Measurements from ENCODE around the gene CCDC28B.
A peak's percentile ranks its signal among the peaks of the same experiment; 100 is the strongest.

The CCDC28B gene

DNA sequence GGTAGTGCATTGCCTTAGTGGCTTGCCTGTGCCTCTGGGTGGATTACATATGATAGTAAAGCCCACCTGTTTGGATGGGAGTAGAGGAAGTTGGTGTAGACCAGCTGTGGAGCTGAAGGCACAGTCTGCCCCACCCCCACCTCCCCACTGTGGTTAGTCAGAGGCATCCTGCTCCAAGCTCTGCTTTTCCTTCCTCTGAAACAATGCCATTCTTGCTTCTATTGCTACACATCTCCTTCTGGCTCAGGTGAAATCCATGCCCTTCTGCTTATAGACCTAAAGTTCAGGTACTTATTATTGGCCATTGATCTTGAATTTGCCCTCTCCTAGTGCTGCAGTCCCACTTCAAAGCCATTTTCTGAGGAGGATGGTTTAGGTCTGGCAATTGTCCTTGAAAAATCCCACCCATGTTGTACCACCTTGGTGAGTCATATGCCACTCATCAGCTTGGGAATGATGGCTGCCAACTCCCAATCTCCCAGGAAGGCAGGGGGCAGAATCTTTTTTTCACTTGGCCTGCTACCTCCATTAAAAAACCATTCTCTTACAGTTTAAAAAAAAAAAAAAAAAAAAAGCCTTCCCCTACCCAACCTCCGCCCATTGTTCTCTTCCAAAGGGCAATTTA lies 27.7 kb upstream of the CCDC28B start:
- TF ChIP-seq, protein P1, sequence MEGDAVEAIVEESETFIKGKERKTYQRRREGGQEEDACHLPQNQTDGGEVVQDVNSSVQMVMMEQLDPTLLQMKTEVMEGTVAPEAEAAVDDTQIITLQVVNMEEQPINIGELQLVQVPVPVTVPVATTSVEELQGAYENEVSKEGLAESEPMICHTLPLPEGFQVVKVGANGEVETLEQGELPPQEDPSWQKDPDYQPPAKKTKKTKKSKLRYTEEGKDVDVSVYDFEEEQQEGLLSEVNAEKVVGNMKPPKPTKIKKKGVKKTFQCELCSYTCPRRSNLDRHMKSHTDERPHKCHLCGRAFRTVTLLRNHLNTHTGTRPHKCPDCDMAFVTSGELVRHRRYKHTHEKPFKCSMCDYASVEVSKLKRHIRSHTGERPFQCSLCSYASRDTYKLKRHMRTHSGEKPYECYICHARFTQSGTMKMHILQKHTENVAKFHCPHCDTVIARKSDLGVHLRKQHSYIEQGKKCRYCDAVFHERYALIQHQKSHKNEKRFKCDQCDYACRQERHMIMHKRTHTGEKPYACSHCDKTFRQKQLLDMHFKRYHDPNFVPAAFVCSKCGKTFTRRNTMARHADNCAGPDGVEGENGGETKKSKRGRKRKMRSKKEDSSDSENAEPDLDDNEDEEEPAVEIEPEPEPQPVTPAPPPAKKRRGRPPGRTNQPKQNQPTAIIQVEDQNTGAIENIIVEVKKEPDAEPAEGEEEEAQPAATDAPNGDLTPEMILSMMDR (IDR thresholded peaks at IDR 0.05; ENCODE audit: borderline replicate concordance, control extremely low read depth, extremely low read depth, insufficient read depth, missing control alignments) = no peak
- in situ Hi-C loops (cut with MboI; ENCODE audit: low sequenced_read_pairs, unreplicated experiment) = no loop called here
- no peak for DNase-seq (ENCODE audit: low spot score)

DNA sequence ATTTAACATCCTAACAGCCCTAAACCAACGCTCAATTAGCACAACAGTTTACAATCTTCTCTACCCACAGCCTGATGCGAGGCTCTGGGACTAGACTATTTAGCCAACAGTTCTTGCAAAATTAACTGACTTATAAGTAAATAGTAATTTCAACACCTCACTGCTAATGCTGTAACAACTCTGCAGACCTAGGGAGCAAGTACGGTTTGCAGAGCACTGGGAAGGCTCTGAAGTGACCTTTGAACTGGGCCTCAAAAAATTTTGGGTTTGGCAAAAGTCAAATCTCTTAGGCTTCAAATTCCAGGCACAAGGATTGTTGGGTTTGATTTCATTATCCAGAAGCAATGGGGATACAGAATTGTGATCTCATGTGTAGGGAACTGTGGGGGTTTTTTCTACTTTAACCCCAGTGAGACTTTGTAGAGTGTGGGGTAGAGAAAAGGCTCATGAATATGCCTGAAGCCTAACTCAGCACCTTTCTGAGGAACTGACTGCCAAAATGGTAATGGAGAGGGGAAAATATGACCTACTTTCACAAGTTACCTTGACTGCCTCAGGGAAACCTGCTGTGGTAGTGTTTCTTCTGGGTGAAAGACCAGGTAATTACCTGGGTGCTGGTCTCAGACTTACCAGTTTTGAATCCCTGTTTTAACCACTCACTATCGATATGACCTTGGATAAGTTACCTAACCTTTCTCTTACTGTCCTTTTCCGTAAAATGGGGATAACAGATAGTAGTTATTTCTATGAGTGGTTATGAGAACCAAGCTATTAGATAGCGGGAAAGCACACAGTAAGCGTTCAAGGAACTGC lies 21.8 kb upstream of the CCDC28B start:
- in situ Hi-C loops (cut with MboI; ENCODE audit: low sequenced_read_pairs, unreplicated experiment) = no loop called here
- DNase-seq (ENCODE audit: low spot score) = no peak
- TF ChIP-seq, protein P1 (IDR thresholded peaks at IDR 0.05; ENCODE audit: borderline replicate concordance, control extremely low read depth, extremely low read depth, insufficient read depth, missing control alignments) = no peak

DNA sequence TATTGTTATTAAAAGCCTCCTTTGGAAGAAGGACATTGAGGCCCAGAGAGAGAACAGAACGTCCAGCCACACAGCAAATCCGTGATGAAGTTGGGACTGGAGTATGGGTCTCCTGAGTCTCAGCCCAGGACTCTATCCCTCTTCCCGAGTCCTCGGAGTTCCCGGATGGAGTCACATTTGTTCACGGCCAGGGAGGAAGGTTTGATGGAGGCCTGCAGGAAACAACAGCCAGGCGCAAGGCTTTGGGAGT lies 21.3 kb upstream of the CCDC28B start:
- TF ChIP-seq, protein P1 (IDR thresholded peaks at IDR 0.05; ENCODE audit: borderline replicate concordance, control extremely low read depth, extremely low read depth, insufficient read depth, missing control alignments) = no peak
- in situ Hi-C loops (cut with MboI; ENCODE audit: low sequenced_read_pairs, unreplicated experiment) = no loop called here
- no peak for DNase-seq (ENCODE audit: low spot score)

DNA sequence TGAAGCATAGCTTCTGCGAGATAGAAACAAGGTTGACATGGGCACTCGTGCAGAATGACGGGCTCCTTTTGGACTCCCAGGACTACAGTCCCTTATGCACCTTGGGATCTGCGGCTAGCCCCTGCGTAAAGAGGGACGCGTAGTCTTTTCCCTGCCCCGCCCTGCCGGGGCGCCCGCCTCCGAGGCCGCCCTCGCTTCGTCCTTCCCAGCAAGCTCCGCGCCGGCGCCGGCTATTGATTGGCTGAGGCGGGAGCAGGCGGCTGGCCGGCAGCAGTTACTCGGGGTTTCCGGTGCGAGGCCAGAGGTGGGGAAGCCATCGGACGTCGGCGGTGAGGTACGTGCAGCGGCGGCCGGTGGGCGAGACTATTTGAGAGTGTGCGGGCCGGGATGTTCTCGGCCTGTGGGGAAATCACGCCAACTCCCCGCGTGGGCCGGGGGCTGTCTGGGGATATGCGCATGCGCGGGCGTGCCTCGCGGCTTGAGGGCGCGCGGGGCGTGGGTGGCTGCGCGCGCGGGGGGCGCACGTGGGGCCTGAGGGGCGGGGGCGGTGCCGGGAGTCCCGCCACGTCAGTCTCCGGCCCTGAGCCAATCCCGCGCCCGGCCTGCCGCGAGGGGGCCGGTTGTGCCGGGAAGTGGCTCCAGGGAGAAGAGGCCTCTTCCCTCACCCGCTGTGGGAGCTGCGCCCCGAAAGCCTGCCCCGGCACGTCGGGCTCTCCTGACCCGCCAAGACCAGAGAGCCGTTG lies 20.8 kb upstream of the CCDC28B start, which contains the start of gene TXLNA:
Gene TXLNA (plus strand): TSS at position 233 of the 743 bp plus-strand sequence. CDS start 671 bp downstream, outside the sequence.
- TF ChIP-seq, protein P1 (IDR thresholded peaks at IDR 0.05; ENCODE audit: borderline replicate concordance, control extremely low read depth, extremely low read depth, insufficient read depth, missing control alignments) = no peak
- in situ Hi-C loops (cut with MboI; ENCODE audit: low sequenced_read_pairs, unreplicated experiment) = no loop called here
- DNase-seq (ENCODE audit: low spot score) = peak; percentile 98

DNA sequence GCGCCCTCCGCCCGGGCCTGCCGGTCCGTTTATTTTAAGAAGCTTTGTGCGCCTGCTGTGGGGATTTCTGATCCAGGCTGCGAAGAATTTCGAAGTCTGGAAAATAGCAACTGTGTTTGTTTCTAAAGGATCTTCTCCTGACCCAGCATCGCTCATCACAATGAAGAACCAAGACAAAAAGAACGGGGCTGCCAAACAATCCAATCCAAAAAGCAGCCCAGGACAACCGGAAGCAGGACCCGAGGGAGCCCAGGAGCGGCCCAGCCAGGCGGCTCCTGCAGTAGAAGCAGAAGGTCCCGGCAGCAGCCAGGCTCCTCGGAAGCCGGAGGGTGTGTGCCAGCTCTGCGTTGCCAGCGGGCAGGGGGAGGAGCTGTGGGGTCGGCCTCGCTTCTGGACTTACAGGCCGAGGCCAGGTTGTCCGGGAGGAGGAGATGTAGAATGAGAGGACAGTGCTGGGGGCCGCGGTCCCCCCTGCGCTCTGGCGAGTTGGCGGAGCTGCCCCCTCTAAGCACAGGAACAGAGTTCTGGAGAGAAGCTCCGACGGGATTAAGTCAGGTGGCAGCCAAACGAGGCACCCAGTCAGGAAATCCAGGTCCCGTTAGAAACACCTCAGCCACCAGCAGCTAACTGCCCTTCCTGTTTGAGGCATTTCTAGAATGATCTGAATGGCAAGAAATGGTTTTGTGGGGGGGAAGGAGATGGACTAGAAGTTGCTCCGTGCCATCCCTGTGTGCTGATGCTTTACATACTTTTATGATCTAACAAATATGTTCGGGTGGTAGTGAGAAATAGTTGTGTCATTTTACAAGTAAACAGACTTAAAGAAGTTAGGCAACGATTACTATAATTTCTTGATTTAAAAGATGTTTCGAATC lies 20.0 kb upstream of the CCDC28B start:
- TF ChIP-seq, protein P1 (IDR thresholded peaks at IDR 0.05; ENCODE audit: borderline replicate concordance, control extremely low read depth, extremely low read depth, insufficient read depth, missing control alignments) = no peak
- DNase-seq (ENCODE audit: low spot score) = peak; percentile 56
- in situ Hi-C loops (cut with MboI; ENCODE audit: low sequenced_read_pairs, unreplicated experiment) = no loop called here

DNA sequence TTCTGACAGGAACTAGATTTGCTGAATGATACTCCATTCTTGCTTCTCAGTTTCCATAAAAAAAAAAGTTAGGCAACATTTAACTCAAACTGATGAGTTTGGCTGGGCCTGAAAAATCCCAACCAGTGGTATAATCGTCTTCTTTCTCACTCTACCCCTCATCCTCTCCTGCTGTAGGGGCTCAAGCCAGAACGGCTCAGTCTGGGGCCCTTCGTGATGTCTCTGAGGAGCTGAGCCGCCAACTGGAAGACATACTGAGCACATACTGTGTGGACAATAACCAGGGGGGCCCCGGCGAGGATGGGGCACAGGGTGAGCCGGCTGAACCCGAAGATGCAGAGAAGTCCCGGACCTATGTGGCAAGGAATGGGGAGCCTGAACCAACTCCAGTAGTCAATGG lies 19.3 kb upstream of the CCDC28B start:
- TF ChIP-seq, protein P1 (IDR thresholded peaks at IDR 0.05; ENCODE audit: borderline replicate concordance, control extremely low read depth, extremely low read depth, insufficient read depth, missing control alignments) = no peak
- in situ Hi-C loops (cut with MboI; ENCODE audit: low sequenced_read_pairs, unreplicated experiment) = no loop called here
- no peak for DNase-seq (ENCODE audit: low spot score)
